Caki2 (cell line): ENCODE measurements around the gene NUDCD3. TPM values are rescaled to one million over a fixed set of nuclear protein-coding genes. Genes with fewer than 3 reads are reported as not detected.

ENCODE experiments used
- DNase-seq: peaks from one replicate; pipeline ENCODE4 v3.0.0-alpha.2; 2015; ENCODE audit warnings: low read depth
- in situ Hi-C: cut with HindIII; loops from 2 replicates; pipeline ENCODE4 v1.10.0; 2016; ENCODE audit warnings: low sequenced_read_pairs, low pct_unique_long_range_greater_than_20kb, mixed read lengths
- total RNA-seq: library from RNA; depleted of rRNA; stranded (reverse); fragments of >200 nt; shearing (Covaris generic); gene quantifications from 2 replicates; pipeline ENCODE4 v1.2.3, GENCODE V29; 2014; ENCODE audit warnings: low replicate concordance; rRNA removed

Gene NUDCD3
- 29.4 and 30.3 TPM in 2 replicates for total RNA-seq

- in situ Hi-C loops = no loop called here
Observed at GRCh38 chr7:44490351-44491200, at the start of gene NUDCD3. Gene NUDCD3 (minus strand): TSS chr7:44490658. CDS start chr7:44490600, 58 bp downstream.

DNA sequence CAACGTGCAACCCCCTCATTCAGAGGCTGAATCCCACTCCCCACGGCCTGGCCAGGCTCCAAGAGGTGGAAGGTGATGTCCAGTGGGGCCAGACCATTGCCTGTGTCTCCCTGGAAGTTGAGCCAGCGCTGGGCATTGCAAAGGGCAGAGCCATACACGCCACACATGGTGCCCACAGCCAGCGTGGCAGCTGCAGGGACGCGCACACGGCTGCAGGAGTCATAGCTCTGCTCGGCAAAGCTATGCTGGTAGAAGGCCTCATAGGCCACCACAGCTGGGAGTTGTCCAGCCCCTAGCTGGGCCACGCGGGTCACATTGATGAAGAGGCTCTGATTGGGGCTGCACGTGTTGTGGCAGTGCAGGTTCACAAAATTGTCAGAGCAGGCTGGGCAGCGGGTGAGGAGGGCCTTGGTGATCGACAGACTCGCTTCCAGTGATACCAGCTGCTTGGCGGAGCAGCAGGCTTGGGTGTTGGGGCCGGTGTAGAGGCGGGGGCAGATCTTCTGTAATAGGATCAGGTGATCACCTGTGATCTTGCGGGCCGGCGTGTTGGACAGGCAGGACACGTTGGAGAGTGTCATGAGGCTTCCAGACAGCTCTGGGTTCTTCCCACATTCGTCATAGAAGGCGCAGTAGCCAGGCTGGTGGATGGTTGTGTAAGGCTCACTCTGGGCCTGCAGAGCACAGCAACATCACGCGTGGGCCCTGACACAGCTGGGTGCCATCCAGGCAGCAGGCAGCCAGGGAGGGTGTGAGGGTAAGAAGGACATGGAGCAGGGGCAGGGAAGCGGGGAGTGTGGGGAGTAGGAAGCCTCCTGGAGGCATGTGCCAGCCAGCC lies 49.4 kb upstream of the NUDCD3 start:
- in situ Hi-C loops = no loop called here

More at GRCh38 chr7:44490351-44491200, at the start of gene NUDCD3:
- DNase-seq = peak; percentile 91

DNA sequence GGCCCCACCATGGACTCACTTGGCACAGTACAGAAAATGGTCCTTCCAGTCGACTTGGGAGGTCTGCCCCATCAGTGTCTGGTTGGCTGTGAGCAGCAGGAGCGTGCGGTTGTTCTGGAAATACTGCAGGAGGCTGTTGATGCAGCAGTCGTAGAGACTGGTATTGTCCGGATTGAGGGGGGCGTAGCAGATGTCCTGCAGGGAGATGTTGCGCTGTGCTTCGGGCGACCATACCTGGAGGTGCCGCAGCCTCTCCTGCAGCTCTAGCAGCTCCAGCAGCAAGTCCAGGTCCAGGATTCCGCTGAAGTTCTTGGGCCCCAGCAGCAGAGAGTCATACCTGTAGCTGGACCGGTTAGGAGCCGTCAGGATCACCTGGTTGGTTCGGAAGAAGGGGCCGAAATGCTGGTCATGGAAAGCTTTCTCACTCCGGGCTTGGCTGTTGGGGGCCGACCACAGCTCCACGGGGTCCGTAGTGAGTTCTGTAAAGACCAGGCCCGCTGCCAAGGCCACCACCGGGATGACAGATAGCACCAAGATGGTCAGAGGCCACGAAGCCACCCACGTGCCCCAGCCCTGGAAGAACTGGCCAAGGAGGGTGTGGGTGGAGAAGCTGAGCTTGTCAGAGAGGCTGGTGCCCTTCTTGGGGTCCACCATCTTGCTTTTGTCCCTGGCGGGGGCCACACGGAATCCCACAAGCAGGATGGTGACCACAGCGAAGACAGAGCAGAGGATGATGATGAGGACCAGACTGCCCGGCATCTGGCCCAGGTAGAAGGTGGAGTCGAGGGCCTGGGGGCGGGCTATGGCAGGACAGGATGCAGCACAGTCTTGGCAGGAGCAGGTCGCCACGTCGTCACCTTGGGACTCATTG lies 48.6 kb upstream of the NUDCD3 start:
- no peak for DNase-seq
- in situ Hi-C loops = no loop called here

More for the DNA sequence above, 49.4 kb upstream of the NUDCD3 start:
- no peak for DNase-seq

- in situ Hi-C loops = no loop called here
- DNase-seq = no peak
Observed at GRCh38 chr7:44538093-44538797, 47.8 kb upstream of the NUDCD3 start.

DNA sequence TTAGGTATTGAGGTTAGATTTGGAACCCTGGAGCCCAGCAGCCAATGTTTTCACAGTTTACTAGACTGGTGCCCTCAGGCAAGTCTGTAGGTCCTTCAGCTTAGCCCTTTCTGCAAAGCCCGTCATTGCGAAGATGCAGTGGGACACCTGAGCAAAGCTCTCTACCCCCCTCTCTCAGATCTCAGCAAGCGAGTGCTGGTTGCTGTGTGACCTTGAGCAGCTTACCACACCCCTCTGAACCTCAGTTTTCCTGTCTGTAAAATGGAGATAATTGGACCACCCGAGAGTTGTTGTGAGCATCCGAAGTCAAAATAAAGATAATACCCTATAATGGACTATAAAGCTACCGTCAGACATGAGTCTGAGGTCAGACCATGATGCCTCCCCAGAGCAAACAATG lies 47.0 kb upstream of the NUDCD3 start:
- in situ Hi-C loops = no loop called here
- DNase-seq = no peak

DNA sequence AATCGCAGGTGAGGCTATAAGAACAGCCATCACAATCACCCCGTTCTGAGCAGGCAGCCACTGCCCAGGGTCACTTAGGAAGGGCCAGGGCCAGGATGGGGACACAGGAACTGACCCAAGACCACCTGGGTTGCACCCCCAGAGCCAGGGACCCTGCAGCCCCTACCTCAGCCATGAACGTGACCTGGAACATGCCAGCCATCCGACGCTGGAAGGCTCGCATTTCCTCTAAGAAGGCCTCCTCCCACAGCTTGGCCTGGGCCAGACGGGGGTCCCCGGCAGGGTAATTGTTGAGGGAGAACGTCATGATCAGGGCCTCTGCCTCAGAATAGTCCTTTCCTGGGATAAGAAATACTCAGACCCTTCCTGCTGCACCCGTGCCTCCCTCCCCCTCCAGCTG lies 45.6 kb upstream of the NUDCD3 start:
- in situ Hi-C loops = no loop called here
- no peak for DNase-seq

DNA sequence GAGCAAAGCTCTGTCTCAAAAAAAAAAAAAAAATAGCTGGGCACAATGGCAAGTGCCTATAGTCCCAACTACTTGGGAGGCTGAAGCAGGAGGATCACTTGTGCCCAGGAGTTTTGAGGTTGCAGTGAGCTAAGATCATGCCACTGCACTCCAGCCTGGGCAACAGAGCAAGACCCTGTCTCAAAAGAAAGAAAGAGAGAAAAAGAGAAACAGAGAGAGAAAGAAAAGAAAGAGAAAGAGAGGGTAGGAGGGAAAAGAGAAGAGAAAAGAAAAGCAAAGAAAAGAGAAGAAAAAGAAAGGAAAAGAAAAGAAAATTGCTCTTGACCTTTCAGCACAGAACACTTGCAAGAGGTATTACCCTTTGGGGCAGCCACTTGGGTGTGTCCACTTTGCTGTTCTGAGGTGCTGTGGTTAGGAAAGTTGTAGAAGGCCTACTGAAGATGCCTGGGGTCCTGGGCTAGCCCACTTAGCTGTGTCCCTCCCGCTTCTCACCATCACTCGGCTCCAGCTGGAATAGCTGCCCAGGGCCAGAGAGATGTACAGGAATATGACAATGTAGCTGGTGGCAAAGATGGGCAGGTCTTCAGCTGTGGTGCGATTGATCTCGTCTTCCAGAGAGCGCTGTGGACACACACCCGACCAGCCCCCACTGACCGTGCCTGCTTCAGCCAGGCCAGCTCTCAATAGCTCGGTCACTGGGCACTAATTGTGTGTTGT lies 45.0 kb upstream of the NUDCD3 start:
- no peak for DNase-seq
- in situ Hi-C loops = no loop called here

GRCh38 chr7:44534501-44534900 lies 44.0 kb upstream of the NUDCD3 start:
- in situ Hi-C loops = no loop called here
- DNase-seq = peak; percentile 15

- DNase-seq = no peak
- in situ Hi-C loops = no loop called here
Observed at GRCh38 chr7:44534087-44534486, 43.6 kb upstream of the NUDCD3 start.

DNA sequence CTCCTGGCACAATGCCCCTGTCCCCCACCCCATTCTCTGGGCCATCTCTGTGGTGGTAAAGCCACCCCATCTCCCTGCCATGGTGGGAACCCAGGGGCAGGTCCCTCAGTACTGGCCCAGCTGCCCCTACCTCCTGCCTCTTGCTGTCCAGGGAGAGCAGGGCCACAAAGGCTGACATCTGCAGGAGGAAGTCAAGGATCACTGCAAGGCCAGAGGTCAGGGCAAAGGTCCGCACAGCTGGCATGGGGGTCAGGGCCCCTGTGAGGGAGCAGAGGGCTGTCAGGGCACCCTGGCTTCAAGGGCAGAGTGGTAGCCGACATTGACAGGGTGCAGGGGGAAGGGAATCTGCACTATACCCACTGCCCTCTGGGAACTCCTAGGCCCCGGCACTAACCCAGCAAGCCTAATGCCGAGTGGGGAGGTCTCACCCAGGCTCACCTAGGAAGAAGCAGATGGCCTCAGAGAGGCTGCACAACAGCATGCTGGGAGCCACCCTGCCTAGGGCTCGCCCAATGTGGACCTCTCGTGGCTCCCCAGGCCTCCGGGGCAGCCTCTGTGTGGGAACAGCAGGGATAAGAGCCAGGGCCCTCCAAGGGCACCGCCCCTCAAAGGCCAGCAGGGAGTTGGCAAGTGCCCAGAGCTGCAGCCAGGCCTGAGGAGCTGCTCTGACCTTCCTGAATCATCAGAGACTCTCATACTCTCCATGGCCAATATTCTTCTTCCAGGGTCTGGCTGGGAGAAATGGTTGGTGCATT lies 43.0 kb upstream of the NUDCD3 start:
- DNase-seq = no peak
- in situ Hi-C loops = no loop called here

- DNase-seq = no peak
- in situ Hi-C loops = no loop called here
Observed at GRCh38 chr7:44531421-44532380, 41.2 kb upstream of the NUDCD3 start.

GRCh38 chr7:44530990-44531389 lies 40.5 kb upstream of the NUDCD3 start:
- no peak for DNase-seq
- in situ Hi-C loops = no loop called here

DNA sequence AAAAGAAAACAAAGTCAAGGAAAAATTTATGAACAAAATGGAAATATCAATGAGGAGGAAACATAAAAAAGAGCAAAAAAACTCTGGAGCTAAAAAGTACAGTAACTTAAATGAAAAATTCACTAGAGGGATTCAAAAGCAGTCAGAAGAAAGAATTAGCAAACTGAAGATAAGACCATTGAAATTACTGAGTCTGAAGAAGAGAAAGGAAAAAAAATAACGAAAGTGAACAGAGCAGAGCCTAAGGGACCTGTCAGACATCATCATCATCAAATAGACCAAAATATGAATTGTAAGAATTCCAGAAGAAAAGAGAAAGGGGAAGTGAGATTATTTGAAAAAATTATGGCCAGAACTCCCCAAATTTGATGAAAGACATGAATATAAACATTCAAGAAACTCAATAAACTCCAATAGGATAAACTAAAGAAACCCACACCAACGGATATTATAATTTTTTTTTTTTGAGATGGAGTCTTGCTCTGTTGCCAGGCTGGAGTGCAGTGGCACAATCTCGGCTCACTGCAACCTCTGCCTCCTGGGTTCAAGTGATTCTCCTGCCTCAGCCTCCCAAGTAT lies 34.4 kb upstream of the NUDCD3 start:
- DNase-seq = no peak
- in situ Hi-C loops = no loop called here

DNA sequence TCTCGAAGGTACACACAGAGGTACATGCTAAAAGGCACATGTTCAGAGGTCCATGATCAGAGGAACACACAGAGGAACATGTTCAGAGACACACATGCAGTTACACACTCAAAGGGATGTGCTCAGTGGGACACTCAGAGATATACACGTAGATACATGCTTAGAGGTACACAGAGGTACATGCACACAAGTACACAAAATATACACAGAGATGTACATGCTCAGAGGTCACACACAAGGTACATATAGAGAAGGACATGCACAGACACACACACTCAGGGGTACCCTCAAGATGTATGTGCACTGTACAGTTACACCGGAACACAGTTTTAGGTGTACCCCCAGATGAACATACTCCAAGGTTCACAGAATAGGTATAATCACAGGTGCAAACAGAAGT lies 31.9 kb upstream of the NUDCD3 start:
- in situ Hi-C loops = no loop called here
- no peak for DNase-seq

GRCh38 chr7:44521347-44522095 lies 31.1 kb upstream of the NUDCD3 start:
- no peak for DNase-seq
- in situ Hi-C loops = no loop called here
